K562 treated with DMSO at 1 percent for 24 hours (cell line): Measurements from ENCODE around the gene TRAK2. TPM values are rescaled to one million over a fixed set of nuclear protein-coding genes. Genes with fewer than 3 reads are reported as not detected.

Experiments
- total RNA-seq: library from RNA; unstranded; fragments of 300-600 nt; gene quantifications from 2 replicates; pipeline ENCODE4 v1.2.3, GENCODE V29; 2022; ENCODE audit warnings: low read depth; ENCODE audit not compliant: insufficient read depth

The TRAK2 gene, protein sequence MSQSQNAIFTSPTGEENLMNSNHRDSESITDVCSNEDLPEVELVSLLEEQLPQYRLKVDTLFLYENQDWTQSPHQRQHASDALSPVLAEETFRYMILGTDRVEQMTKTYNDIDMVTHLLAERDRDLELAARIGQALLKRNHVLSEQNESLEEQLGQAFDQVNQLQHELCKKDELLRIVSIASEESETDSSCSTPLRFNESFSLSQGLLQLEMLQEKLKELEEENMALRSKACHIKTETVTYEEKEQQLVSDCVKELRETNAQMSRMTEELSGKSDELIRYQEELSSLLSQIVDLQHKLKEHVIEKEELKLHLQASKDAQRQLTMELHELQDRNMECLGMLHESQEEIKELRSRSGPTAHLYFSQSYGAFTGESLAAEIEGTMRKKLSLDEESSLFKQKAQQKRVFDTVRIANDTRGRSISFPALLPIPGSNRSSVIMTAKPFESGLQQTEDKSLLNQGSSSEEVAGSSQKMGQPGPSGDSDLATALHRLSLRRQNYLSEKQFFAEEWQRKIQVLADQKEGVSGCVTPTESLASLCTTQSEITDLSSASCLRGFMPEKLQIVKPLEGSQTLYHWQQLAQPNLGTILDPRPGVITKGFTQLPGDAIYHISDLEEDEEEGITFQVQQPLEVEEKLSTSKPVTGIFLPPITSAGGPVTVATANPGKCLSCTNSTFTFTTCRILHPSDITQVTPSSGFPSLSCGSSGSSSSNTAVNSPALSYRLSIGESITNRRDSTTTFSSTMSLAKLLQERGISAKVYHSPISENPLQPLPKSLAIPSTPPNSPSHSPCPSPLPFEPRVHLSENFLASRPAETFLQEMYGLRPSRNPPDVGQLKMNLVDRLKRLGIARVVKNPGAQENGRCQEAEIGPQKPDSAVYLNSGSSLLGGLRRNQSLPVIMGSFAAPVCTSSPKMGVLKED
- total RNA-seq, result 11.2 and 12.3 TPM in 2 replicates

DNA sequence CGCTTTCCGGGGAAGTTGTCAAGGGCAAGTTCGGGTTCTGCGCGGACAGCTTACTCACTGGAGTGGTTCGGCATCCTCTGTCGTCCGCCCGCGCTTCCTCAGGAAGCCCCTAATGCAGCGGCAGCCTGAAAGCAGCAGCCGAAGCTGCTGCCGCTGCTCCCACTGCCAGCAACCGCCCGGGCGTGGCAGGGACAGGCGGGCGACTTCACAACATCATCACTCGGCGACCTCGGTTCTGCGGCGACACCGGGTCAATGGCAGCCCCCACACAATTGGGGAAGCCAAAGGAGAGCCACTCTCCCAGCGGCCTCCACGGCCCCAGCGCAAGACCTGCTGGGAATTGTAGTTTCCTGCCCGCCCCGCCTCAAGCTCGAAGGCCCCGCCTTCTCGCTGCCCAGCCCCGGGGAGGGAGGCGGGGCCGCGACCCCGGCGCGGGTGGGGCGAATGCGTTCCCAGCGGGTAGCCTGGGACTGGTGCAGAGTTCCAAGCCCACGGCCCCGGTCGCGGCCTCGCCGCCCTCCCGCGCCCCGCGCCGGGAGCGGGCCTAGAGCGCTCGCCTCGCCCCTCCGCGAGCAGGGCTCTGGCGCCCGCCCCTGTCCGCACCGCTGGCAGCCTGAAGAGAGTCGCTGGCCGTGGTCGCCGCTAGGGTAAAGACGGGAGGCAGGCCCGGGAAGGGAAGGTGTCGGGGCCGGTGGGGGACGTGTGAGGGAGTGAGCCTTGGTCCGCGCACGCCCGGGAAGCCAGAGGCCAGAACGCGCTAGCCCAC, at the start of gene TRAK2, which contains the start of gene STRADB:
Gene TRAK2 (minus strand): TSS at position 167 of the 766 bp plus-strand sequence. CDS start 30,951 bp downstream, outside the sequence.
Gene STRADB (plus strand): TSS at position 449 of the 766 bp plus-strand sequence. CDS start 3,101 bp downstream, outside the sequence.

DNA sequence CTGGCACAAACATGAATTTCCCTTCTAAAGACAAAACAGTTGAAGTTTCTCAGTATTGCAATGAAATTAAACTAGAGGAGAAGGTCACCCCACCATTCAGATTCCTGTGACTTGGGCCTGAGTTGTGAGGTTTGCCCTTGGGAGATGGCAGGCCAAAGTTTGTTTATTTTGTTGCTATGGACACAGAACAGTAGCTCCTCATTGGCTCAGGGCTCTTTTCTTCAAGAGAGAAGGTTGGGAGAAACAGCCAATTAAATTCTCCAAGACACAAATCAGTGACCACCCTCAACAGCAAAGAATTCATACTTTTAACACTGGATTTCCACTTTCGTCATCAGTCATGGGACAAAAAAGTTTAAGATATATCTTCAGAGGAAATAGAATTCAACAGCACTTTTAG, 94.0 kb downstream of the TRAK2 start, which contains the start of gene FLACC1:
Gene FLACC1 (minus strand): TSS at position 125 of the 400 bp plus-strand sequence. CDS start 5,941 bp downstream, outside the sequence.

Other genes starting within 250 kb of the TRAK2 start
- 18.8 and 21.0 TPM in 2 replicates for gene CASP8, start 190.9 kb downstream of the TRAK2 start, total RNA-seq
- gene FLACC1, start 94.1 kb downstream of the TRAK2 start, total RNA-seq, result 0.21 TPM in 1 of 2 replicates, not detected in the other
- 17.0 and 23.0 TPM in 2 replicates for gene STRADB, start 282 bp upstream of the TRAK2 start, total RNA-seq
- 7.2 and 9.0 TPM in 2 replicates for gene TMEM237, start 192.0 kb upstream of the TRAK2 start, total RNA-seq
- gene MPP4, start 247.2 kb upstream of the TRAK2 start, total RNA-seq, result not detected in 2 replicates